ENCODE measurements around the gene WSCD2.

DNA sequence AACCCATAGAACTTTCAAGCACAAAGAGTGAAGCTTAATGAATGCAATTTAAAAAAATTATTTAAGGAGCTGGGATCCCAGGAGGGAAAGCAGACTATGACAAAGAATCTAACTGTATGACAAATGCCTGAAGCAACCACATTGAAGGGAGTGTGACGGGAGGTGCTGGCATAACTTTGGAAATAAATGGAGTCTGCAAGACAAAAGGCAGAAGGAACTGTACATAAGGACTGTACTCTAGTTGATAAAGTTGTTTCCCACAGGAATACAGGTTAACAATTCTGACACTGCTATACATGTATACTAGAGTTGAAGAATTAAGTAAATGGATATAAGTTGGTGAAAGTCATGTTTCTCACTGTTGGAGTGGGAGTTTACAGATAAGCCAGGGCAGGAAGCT is 41.2 kb upstream of the WSCD2 start:
- TF ChIP-seq YY1 (IDR thresholded peaks at IDR 0.05; ENCODE audit: insufficient read depth, insufficient read length): no peak
- no peak for TF ChIP-seq ZNF274 (IDR thresholded peaks at IDR 0.05; ENCODE audit: low read depth, low read length)

Data from NT2/D1 (cell line).